ENCODE results near the gene EZR.

The EZR gene

DNA sequence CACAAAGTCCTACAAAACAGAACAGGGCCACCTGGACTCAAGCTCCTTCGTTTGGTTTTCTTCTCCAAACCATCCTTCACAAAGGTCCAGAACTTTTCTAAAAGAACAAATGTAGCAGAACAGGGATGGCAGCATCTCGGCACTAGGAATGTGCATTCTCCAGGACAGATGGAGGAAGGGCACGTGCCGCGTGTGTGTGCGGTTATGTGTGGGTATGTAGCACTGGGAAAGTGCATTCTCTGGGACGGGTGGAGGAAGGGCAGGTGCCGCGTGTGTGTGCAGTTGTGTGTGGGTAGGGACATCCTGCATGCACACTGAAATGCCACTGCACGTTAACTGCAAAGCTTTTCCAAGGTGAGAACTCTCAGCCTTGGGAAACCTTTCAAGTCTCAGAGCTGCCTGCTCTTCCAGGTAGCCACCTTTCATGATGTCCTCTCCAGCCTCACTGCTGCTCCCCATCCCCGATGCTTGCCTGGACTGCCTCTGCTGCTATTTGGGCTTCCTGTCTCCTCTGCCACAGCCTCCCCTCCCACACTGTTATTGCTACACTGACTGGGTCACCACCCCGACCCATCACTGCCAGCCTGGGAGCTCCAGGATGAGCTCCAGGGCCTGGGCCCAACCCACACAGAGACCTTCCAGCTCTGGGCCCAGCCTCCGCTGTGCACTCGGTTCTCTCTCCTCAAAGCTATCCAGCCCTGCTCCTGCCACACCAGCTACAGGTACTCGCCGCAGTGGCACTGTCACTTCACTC, 47.6 kb downstream of the EZR start:
- no peak for TF ChIP-seq FOXP2 (optimal IDR thresholded peaks at IDR 0.05; ENCODE audit: borderline replicate concordance, extremely low read depth, extremely low read length, insufficient read depth)

DNA sequence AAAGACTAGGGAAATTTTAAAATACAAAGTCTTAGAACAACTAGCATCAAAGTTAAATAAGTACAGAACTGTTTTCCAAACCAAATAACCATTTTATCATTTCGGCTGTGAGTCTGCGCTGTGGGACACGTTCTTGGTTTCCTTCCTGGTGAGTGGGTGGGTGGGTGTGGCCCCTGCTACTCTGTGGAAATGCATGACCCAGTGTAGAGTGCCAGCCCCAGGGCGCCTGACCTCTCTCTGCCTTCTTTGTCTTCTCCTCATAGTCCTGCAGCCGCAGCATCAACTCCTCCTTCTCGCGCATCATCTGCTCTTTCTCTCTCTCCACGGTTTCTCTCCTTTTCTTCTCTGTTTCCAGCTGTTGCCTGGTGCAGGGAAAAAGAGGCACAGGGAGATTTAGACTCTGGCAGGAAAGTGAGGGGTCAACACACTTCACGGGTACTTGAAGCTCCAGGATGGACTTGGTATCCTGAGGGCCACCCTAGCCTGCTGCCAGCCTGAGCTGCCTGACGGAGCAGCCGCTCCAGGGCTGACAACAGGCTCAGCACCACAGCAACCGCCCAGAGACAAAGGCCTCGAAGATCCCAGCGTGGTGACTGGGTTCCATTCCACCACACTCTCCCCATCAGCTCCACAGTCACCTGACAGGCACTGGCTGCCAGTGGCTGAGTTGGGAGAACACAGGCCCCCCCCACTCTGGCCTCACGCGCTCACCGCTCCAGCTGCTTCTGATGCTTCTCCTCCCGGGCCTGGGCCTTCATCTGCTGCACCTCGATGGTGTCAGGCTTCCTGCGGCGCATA, 48.4 kb downstream of the EZR start:
- TF ChIP-seq FOXP2 (optimal IDR thresholded peaks at IDR 0.05; ENCODE audit: borderline replicate concordance, extremely low read depth, extremely low read length, insufficient read depth) (no peak), SIN3A (IDR thresholded peaks at IDR 0.05; ENCODE audit: borderline replicate concordance, insufficient read depth, low read length) (no peak), TAF1 (IDR thresholded peaks at IDR 0.05; ENCODE audit: borderline replicate concordance, insufficient read depth, low read length) (no peak), POLR2AphosphoS5 (IDR thresholded peaks at IDR 0.05; ENCODE audit: low read depth, low read length) (no peak)
- TF ChIP-seq, protein P1, sequence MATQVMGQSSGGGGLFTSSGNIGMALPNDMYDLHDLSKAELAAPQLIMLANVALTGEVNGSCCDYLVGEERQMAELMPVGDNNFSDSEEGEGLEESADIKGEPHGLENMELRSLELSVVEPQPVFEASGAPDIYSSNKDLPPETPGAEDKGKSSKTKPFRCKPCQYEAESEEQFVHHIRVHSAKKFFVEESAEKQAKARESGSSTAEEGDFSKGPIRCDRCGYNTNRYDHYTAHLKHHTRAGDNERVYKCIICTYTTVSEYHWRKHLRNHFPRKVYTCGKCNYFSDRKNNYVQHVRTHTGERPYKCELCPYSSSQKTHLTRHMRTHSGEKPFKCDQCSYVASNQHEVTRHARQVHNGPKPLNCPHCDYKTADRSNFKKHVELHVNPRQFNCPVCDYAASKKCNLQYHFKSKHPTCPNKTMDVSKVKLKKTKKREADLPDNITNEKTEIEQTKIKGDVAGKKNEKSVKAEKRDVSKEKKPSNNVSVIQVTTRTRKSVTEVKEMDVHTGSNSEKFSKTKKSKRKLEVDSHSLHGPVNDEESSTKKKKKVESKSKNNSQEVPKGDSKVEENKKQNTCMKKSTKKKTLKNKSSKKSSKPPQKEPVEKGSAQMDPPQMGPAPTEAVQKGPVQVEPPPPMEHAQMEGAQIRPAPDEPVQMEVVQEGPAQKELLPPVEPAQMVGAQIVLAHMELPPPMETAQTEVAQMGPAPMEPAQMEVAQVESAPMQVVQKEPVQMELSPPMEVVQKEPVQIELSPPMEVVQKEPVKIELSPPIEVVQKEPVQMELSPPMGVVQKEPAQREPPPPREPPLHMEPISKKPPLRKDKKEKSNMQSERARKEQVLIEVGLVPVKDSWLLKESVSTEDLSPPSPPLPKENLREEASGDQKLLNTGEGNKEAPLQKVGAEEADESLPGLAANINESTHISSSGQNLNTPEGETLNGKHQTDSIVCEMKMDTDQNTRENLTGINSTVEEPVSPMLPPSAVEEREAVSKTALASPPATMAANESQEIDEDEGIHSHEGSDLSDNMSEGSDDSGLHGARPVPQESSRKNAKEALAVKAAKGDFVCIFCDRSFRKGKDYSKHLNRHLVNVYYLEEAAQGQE (IDR thresholded peaks at IDR 0.05; ENCODE audit: insufficient read depth in 1 of 2, low read depth in 2 of 2, low read length in 2 of 2), result no peak

DNA sequence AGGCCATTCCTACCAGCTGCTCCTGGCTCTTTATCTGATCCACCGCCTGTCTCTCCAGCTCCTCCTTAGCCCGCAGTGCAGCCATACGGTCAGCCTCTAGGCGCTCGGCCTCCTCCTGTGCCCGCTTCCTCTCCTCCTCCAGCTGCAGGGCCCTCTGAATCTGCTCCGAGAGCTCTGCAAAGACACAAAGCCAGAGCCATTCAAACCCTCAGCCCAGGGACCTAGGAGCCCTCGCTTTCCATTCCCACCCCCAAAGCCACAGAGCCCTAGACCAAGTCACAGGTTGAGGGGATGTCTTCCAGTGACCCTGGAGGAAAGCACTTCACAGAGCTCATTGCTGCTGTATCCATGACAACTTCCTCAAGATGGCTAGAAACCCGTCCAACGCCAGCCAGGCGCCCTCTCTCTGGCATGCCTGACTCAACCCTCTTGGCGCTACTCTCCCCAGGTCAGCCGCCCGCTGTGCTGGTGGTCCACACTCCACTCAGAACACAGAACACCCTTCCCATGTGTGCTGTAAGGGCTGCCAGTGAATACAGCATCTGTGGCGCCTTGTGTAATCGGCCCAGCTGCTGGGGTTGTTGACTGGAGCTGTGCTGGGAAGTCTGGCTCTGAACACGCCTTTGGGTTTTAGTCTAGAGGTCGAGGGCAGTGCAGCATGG, 49.3 kb downstream of the EZR start:
- TF ChIP-seq TAF1 (IDR thresholded peaks at IDR 0.05; ENCODE audit: borderline replicate concordance, insufficient read depth, low read length) (no peak), POLR2AphosphoS5 (IDR thresholded peaks at IDR 0.05; ENCODE audit: low read depth, low read length) (no peak), FOXP2 (optimal IDR thresholded peaks at IDR 0.05; ENCODE audit: borderline replicate concordance, extremely low read depth, extremely low read length, insufficient read depth) (no peak), SIN3A (IDR thresholded peaks at IDR 0.05; ENCODE audit: borderline replicate concordance, insufficient read depth, low read length) (no peak)
- TF ChIP-seq, protein P1 (IDR thresholded peaks at IDR 0.05; ENCODE audit: insufficient read depth in 1 of 2, low read depth in 2 of 2, low read length in 2 of 2), result no peak

DNA sequence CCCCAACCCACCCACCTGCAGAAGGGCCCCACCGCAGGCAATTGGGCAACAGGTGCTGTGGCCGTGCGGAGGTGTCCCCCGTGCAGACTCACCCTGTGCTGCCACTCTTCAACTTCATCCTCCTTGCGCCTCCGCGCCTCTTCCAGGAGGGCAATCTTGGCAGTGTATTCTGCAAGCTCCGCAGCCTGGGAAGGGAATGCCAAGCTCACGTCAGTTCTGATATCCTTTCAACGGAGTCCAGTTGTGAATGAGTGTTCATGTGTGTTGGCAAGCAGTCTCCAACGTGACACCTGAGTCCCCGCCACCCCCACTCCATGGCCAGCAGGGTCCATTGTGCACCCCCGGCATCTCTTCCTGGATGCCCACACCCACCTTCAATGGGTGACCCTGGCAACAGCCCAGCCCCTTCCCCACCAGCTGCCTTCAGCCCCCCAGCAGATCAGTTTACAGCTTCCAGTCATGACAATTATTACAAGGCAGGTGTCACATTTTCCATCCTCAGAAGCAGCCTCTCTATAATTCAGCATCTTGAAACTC, 49.9 kb downstream of the EZR start:
- TF ChIP-seq SIN3A (IDR thresholded peaks at IDR 0.05; ENCODE audit: borderline replicate concordance, insufficient read depth, low read length), result no peak
- TF ChIP-seq, protein P1 (IDR thresholded peaks at IDR 0.05; ENCODE audit: insufficient read depth in 1 of 2, low read depth in 2 of 2, low read length in 2 of 2), result no peak
- TF ChIP-seq POLR2AphosphoS5 (IDR thresholded peaks at IDR 0.05; ENCODE audit: low read depth, low read length), result no peak
- TF ChIP-seq TAF1 (IDR thresholded peaks at IDR 0.05; ENCODE audit: borderline replicate concordance, insufficient read depth, low read length), result no peak
- TF ChIP-seq FOXP2 (optimal IDR thresholded peaks at IDR 0.05; ENCODE audit: borderline replicate concordance, extremely low read depth, extremely low read length, insufficient read depth), result no peak

DNA sequence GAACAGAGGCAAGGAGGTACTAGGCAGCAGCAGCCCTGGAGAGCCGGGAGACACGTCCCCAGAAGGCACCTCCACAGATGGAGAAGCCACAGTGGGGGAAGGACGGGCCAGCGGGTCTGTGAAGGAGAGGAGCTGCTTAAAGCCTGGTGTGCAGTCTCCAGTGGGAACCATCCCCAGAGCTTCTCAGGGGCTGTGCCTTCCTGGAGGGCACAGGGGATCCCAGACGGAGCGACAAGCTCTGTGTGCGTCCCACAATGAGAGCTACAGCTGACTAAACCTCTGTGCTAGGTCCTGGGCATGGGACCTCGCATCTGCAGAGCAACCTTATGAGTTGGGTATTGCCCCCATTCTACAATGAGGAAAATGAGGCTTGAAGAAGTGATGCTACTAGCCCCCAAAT, 50.7 kb downstream of the EZR start:
- TF ChIP-seq SIN3A (IDR thresholded peaks at IDR 0.05; ENCODE audit: borderline replicate concordance, insufficient read depth, low read length) (no peak), TAF1 (IDR thresholded peaks at IDR 0.05; ENCODE audit: borderline replicate concordance, insufficient read depth, low read length) (no peak), POLR2AphosphoS5 (IDR thresholded peaks at IDR 0.05; ENCODE audit: low read depth, low read length) (no peak), FOXP2 (optimal IDR thresholded peaks at IDR 0.05; ENCODE audit: borderline replicate concordance, extremely low read depth, extremely low read length, insufficient read depth) (no peak)
- TF ChIP-seq, protein P1 (IDR thresholded peaks at IDR 0.05; ENCODE audit: insufficient read depth in 1 of 2, low read depth in 2 of 2, low read length in 2 of 2), result no peak
